HG03060 (cell line): ENCODE results near the gene TYROBP.
"Not testable (repeated sequence)": the region's sequence is repeated elsewhere in the genome, so short reads cannot be mapped to it uniquely, and the experiment has no call there.

ENCODE experiments used
- ATAC-seq: cut with Tn5 transposase; IDR thresholded peaks from one replicate; pipeline ENCODE4 v1.9.1; 2021; ENCODE audit warnings: low read depth, moderate number of reproducible peaks; ENCODE audit not compliant: unreplicated experiment

The TYROBP gene

DNA sequence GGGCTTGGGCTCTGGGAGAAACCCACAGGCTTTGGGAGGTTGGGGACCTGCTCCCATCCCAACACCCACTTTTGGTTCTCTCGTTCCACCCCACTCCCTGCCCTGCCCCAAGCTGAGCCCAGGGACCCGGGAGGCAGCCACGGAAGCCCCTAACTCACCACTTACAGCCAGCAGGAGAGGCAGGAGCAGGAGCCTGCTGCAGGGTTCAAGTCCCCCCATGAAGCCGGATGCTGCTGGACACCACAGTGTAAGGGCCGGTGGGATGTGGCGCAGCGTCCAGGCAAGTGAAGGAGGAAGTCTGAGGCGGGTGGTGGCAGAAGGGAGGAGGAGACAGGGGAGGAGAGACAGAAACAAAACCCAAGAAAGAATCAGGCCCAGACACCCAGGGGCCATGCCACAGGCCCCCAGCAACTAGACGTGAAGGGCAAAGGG, at the start of gene TYROBP:
TSS of gene TYROBP (minus strand) at position 286 of the 432 bp plus-strand sequence. CDS start at position 219, 67 bp downstream.
- ATAC-seq, result no peak

DNA sequence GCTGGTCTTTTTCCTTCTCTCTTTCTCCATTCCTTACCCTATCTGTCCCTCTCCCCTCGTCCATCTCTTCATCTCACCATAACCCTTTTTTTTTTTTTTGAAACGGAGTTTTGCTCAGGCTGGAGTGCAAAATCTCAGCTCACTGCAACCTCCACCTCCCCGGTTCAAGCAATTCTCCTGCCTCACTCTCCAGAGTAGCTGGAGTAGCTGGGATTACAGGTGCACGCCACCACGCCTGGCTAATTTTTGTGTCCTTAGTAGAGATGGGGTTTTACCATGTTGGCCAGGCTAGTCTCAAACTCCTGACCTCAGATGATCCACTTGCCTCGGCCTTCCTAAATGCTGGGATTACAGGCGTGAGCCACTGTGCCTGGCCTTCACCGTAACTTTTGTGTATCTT, 49.3 kb upstream of the TYROBP start:
- not testable (repeated sequence) for ATAC-seq

GRCh38 chr19:35955881-35956634, 48.0 kb upstream of the TYROBP start:
- ATAC-seq, result no peak

DNA sequence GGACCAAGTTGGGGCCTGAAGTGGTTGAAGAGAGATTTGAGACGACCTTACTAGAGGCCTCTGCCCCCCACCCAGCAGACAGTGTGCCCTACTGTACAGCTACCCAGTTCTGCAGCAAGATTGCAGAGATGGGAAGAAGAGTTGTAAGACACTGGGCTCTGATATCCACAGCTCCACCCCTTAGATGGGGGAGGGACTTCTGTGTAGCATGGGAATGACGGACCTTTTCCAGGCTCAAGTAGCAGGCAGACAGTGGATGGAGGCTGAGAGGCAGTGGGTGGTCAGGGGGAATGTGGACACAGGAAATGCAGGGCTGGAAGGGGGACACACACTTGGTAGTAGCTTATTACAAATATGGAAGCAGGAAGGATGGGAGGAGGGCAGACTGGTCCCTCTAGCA, 41.0 kb upstream of the TYROBP start:
- no peak for ATAC-seq

- no peak for ATAC-seq
These were observed 38.1 kb upstream of the TYROBP start for GRCh38 chr19:35946203-35946602.

GRCh38 chr19:35945121-35945790, 37.2 kb upstream of the TYROBP start:
- ATAC-seq, result no peak

GRCh38 chr19:35944556-35944955, 36.5 kb upstream of the TYROBP start:
- ATAC-seq, result no peak

DNA sequence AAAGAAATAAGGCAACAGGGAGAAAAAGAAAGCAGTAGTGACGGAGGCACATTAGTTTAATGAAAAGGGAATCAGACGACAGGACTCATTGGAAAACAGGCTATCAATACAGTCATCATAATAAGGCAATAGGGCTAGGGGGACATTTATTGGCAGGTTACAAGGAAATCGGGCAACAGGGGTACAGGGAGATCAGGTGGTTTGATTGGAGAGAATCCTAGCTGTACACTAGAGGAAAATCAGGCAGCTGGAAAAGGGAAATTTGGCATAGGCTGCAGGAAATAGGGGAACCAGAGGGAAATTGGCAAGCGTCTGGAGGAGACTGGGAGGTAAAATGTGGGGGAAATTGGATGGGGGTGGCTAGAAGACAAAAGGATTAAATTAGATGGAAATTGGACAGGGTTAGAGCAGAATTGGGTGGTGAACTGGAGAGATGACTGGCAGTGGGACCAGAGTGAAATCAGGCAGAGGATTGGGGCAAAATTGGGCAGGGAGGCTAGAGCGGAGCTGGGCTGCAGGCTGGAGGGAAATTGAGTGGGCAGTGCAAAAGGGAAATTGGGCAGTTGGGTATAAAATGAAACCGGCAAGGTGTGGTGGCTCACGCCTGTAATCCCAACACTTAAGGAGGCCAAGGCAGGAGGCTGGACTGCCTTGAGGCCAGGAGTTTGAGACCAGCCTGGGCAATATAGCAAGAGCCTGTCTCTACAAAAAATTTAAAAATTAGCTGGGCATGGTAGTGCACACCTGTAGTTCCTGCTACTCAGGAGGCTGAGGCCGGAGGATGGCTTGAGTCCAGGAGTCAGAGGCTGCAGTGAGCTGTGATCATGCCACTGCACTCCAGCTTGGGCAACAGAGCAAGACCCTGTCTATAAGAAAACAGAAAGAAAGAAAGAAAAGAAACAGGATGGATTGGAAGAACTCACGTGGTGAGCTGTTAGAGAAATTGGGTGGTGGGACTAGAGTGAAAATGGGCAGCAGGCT, 35.5 kb upstream of the TYROBP start:
- ATAC-seq, result no peak

- ATAC-seq, result no peak
These were observed 34.1 kb upstream of the TYROBP start for GRCh38 chr19:35942235-35942634.

DNA sequence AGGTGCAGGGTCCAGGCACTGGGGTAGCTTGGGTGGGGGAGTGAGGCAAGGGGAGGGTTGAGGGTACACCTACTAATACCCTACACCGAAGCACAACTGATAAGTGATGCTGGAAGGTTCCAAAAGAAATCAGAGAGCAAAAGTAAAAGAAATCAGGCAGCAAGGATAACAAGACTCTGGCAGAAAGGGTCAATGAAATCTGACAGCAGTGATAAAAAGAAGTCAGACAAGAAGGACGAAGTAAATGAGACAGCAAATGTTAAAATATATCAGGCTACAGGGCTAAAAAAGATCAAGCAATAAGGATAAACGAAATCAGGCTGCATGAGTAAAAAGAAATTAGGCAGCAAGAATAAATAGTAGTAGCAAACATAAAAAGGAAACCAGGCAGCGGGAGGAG, 32.7 kb upstream of the TYROBP start:
- no peak for ATAC-seq

DNA sequence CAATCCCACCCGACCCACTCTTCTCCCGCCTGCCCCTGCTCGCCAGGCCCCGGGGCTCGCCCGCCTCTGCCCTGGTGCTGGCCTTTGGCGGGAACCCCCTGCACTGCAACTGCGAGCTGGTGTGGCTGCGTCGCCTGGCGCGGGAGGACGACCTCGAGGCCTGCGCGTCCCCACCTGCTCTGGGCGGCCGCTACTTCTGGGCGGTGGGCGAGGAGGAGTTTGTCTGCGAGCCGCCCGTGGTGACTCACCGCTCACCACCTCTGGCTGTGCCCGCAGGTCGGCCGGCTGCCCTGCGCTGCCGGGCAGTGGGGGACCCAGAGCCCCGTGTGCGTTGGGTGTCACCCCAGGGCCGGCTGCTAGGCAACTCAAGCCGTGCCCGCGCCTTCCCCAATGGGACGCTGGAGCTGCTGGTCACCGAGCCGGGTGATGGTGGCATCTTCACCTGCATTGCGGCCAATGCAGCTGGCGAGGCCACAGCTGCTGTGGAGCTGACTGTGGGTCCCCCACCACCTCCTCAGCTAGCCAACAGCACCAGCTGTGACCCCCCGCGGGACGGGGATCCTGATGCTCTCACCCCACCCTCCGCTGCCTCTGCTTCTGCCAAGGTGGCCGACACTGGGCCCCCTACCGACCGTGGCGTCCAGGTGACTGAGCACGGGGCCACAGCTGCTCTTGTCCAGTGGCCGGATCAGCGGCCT, 32.1 kb upstream of the TYROBP start:
- ATAC-seq, result no peak

DNA sequence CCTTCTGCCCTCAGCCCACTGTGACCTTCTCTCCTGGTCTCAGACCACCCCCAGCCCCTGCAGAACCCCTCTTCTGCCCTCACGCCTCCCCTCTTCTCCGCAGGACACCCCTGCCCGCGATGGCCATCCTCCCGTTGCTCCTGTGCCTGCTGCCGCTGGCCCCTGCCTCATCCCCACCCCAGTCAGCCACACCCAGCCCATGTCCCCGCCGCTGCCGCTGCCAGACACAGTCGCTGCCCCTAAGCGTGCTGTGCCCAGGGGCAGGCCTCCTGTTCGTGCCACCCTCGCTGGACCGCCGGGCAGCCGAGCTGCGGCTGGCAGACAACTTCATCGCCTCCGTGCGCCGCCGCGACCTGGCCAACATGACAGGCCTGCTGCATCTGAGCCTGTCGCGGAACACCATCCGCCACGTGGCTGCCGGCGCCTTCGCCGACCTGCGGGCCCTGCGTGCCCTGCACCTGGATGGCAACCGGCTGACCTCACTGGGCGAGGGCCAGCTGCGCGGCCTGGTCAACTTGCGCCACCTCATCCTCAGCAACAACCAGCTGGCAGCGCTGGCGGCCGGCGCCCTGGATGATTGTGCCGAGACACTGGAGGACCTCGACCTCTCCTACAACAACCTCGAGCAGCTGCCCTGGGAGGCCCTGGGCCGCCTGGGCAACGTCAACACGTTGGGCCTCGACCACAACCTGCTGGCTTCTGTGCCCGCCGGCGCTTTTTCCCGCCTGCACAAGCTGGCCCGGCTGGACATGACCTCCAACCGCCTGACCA, 31.4 kb upstream of the TYROBP start:
- ATAC-seq, result no peak

- no peak for ATAC-seq
These were observed 30.5 kb upstream of the TYROBP start for GRCh38 chr19:35938282-35939224.

DNA sequence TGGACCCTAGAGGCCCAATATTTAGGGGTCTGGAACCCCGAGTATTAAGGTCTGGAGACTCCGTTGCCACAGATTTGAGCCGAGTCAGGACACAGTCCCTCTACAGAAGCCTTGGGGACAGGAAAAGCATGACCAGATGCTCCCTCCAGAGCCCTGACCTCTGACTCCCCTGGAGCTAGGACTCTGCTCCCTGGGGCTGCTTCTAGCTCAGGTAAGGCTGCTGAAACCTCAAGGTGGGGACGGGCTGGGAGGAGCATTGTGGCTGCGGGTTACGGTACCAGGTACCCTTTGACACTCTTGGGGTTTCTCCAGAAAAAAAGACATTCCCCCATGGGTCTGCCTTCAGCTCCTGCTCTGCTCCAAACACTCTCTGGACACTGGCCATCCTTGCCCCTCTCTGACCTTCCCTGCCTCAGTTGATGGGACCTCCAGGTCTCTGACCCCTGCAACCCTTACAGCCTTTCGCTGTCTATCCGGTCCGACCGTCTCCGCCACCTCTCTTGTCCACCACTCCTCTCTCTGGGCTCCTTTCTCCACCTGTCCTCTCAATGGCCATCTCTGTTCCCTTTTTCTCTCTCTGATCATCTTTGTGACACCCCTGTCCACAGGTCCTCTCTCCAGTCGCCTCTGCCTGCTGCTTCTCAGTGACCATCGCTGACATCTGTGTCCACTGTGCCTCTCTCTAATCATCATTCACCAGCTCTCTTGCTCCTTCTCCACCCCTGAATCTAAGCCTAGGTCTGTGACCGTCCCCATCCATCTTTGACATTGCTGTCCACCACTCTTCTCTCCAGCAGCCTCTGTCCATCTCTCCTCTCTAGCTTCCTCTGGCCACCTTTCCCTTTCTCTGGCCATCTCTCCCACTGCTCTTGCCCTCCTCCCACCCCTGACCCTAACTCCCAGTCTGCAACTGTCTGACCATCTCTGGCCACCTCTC, 29.5 kb upstream of the TYROBP start:
- ATAC-seq, result no peak

GRCh38 chr19:35936738-35937268, 28.7 kb upstream of the TYROBP start:
- ATAC-seq, result no peak

- ATAC-seq, result no peak
These were observed 28.0 kb upstream of the TYROBP start, which contains the start of gene LRFN3 for GRCh38 chr19:35935911-35936737. Gene LRFN3 (plus strand): TSS chr19:35936374. CDS start chr19:35939426, 3,052 bp downstream.
